Tibial nerve (tissue), 4 donors: ENCODE data around the gene NOX3. TPM values are rescaled to one million over a fixed set of nuclear protein-coding genes. Genes with fewer than 3 reads are reported as not detected.

Experiments
- DNase-seq, 2 donors: peaks; one replicate each; pipeline ENCODE4 v3.0.0-alpha.2; 2019; ENCODE audit warnings: low spot score in 2 of 2
- H3K27ac ChIP-seq, 4 donors: fragments of 200-600 bp; sonication (generic) in 3 of 4; one replicate each; pipeline ENCODE4 v1.5.1; 2017 to 2019; ENCODE audit warnings: mild to moderate bottlenecking in 1 of 4
- H3K27me3 ChIP-seq, 2 donors: fragments of 200-600 bp; sonication (generic) in 1 of 2; one replicate each; pipeline versions ENCODE4 v1.5.1 to v1.6.0; 2017 to 2019
- H3K36me3 ChIP-seq, 3 donors: fragments of 200-600 bp; sonication (generic); one replicate each; pipeline ENCODE4 v1.5.1; 2018 to 2019
- H3K4me1 ChIP-seq, 4 donors: fragments of 200-600 bp; sonication (generic) in 3 of 4; one replicate each; pipeline ENCODE4 v1.5.1; 2017 to 2019
- H3K4me3 ChIP-seq, 4 donors: fragments of 200-600 bp; sonication (generic) in 3 of 4; one replicate each; pipeline ENCODE4 v1.5.1; 2017 to 2019; ENCODE audit warnings: mild to moderate bottlenecking in 1 of 4, moderate library complexity in 1 of 4
- H3K9me3 ChIP-seq, 4 donors: fragments of 200-600 bp; sonication (generic) in 3 of 4; one replicate each; pipeline ENCODE4 v1.5.1; 2017 to 2019
- EP300 ChIP-seq, 2 donors: sonication (generic); formaldehyde crosslinking; IDR thresholded peaks; one replicate each; pipeline ENCODE4 v1.6.1; 2017; ENCODE audit warnings: antibody characterized with exemption in 2 of 2, mild to moderate bottlenecking in 1 of 2
- POLR2A ChIP-seq, 2 donors: fragments of 450-650 bp; IDR thresholded peaks; one replicate each; pipeline ENCODE4 v1.6.1; 2017; ENCODE audit warnings: antibody characterized with exemption in 2 of 2, mild to moderate bottlenecking in 2 of 2, moderate library complexity in 2 of 2
- WGBS, 2 donors: methylation state at CpG; one replicate each; pipeline ENCODE4 v1.1.5; 2018; 5-methylcytosine and 5-hydroxymethylcytosine counted together
- total RNA-seq, 4 donors: library from RNA; depleted of rRNA; stranded (reverse); fragments of >200 nt; gene quantifications; one replicate each; pipeline ENCODE4 v1.1.0, GENCODE V29; 2016
- TF ChIP-seq, protein P1 (sequence below), 5 experiments: fragments of 200-600 bp in 3 of 5; fragments of 450-650 bp in 2 of 5; sonication (generic) in 3 of 5; IDR thresholded peaks; one replicate each; pipeline ENCODE4 v1.5.1; 2016 to 2019; ENCODE audit warnings: antibody characterized with exemption in 5 of 5, mild to moderate bottlenecking in 3 of 5, moderate library complexity in 2 of 5

NOX3 gene
- total RNA-seq, 4 donors from 2014 or later = not detected

DNA sequence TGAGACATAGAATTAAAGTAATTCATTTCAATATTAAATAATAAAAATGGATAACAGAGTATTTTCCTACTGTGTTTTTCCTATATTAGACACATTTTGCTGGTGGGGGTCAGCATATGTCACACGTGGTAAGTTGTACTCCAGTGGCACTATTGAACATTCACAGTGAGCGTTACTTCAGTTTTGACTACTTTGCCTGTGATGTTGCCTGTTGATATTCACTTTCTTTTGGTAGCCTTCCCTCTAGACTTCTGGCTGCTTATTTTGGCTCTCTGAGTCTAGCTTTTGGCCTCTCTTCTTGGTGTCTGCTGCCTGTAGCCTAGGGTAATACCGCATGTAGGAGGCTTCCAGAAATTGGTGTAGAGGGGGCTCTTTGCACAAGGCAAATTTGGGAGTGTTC, 76.9 kb downstream of the NOX3 start:
- Histone ChIP-seq H3K27ac (no peak overlapping the region), H3K36me3 (no peaks in the 10 kb centered on the region), H3K27me3 (no peaks in the 10 kb centered on the region), H3K4me1 (no peaks in the 10 kb centered on the region), H3K4me3 (no peak overlapping the region), H3K9me3 (no peaks in the 10 kb centered on the region)
- no peak for DNase-seq
- 78 to 86% methylated on average over 3 of the region's 3 CpGs for WGBS, 2 donors
- TF ChIP-seq, protein P1, sequence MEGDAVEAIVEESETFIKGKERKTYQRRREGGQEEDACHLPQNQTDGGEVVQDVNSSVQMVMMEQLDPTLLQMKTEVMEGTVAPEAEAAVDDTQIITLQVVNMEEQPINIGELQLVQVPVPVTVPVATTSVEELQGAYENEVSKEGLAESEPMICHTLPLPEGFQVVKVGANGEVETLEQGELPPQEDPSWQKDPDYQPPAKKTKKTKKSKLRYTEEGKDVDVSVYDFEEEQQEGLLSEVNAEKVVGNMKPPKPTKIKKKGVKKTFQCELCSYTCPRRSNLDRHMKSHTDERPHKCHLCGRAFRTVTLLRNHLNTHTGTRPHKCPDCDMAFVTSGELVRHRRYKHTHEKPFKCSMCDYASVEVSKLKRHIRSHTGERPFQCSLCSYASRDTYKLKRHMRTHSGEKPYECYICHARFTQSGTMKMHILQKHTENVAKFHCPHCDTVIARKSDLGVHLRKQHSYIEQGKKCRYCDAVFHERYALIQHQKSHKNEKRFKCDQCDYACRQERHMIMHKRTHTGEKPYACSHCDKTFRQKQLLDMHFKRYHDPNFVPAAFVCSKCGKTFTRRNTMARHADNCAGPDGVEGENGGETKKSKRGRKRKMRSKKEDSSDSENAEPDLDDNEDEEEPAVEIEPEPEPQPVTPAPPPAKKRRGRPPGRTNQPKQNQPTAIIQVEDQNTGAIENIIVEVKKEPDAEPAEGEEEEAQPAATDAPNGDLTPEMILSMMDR (IDR thresholded peaks at IDR 0.05) = no peak
- no peak for TF ChIP-seq POLR2A (IDR thresholded peaks at IDR 0.05)
- no peak for TF ChIP-seq EP300 (IDR thresholded peaks at IDR 0.05)

DNA sequence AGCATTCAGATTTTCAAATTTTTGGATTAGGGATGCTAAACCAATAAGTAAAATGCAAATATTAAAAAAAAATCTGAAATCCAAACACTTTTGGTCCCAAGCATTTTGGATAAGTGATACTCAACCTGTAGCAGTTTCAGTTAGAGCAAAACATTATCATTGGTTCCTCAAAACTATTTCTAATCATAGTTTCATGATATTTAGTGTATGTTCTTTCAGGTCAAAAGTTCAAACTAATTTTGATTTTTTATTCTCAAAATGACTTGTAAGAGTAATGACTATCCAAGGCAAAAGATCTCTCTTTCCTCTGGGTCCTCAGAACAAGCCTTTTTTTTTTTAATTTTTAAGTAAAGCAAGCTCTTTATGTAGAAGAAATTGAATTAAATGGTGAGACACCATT, 77.4 kb downstream of the NOX3 start:
- Histone ChIP-seq H3K9me3 (no peaks in the 10 kb centered on the region), H3K4me3 (no peak overlapping the region), H3K27me3 (no peaks in the 10 kb centered on the region), H3K27ac (no peak overlapping the region), H3K4me1 (no peaks in the 10 kb centered on the region), H3K36me3 (no peaks in the 10 kb centered on the region)
- no peak for DNase-seq
- TF ChIP-seq, protein P1 (IDR thresholded peaks at IDR 0.05) = no peak
- TF ChIP-seq EP300 (IDR thresholded peaks at IDR 0.05) (no peak), POLR2A (IDR thresholded peaks at IDR 0.05) (no peak)

DNA sequence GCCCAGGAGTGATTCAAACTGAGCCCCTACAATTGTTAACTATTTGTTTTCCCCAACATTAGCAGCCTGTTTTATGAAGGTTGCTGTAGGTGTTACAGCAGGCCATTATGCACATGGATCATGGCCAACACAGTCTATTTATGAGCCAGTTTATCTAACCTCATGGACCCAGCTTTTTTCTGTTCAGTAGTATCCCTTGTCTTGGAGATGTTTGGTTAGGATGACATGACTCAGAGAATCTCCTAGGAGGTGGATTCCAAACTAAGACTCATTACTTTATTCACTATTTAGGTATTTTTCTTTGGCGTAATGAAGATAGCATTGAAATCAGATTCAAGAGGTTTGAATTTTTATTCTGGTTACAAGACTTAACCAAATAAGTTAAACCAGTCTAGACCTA, 78.6 kb downstream of the NOX3 start:
- no peaks in the 10 kb centered on the region for H3K27me3 ChIP-seq
- H3K4me1 ChIP-seq = no peaks in the 10 kb centered on the region
- H3K4me3 ChIP-seq = no peak overlapping the region
- DNase-seq = no peak
- 92% methylated on average over 1 of the region's 1 CpG for WGBS, 2 donors
- H3K36me3 ChIP-seq = no peaks in the 10 kb centered on the region
- H3K27ac ChIP-seq = no peak overlapping the region
- TF ChIP-seq EP300 (IDR thresholded peaks at IDR 0.05) (no peak), POLR2A (IDR thresholded peaks at IDR 0.05) (no peak)
- TF ChIP-seq, protein P1 (IDR thresholded peaks at IDR 0.05) = no peak
- no peaks in the 10 kb centered on the region for H3K9me3 ChIP-seq

DNA sequence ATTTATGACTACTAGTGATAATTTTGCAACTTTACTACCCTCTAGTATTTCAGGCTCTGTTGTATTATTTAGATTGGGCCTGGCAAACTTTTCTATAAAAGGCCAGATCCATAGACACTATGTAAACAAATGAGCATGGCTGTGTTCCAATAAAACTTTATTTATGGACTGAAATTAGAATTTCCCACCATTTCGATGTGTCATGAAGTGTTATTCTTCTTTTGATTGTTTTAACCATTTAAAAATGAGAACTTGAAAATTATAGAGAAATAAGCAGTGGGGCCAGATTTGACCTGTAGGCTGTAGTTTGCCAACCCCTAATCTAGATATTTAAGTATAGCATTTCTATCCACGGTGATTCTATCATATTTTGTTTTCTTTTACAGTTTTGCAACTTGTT, 79.8 kb downstream of the NOX3 start:
- Histone ChIP-seq H3K27ac (no peak overlapping the region), H3K36me3 (no peaks in the 10 kb centered on the region), H3K9me3 (no peaks in the 10 kb centered on the region), H3K4me3 (no peak overlapping the region), H3K4me1 (no peaks in the 10 kb centered on the region), H3K27me3 (no peaks in the 10 kb centered on the region)
- DNase-seq = no peak
- TF ChIP-seq, protein P1 (IDR thresholded peaks at IDR 0.05) = no peak
- TF ChIP-seq EP300 (IDR thresholded peaks at IDR 0.05) = no peak
- no peak for TF ChIP-seq POLR2A (IDR thresholded peaks at IDR 0.05)
- 77 to 81% methylated on average over 2 of the region's 2 CpGs for WGBS, 2 donors

DNA sequence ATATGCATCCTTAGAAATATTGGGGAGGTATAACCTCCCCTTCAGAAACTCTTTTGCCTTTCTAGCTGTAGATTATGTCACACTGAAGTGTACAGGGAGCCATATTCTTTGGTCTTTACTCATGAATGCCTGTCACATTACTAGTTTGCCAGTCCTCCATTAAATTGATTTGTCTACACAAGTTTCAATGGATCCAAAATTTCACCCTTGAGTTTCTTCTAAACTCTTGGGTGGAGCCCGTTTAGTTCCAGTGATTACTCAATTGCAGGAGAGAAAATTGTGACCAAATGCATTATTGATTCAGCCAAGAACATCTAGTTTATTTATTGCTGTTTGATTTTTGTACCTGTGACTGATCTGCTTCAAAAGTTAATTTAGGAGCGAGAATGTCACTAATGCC, 81.0 kb downstream of the NOX3 start:
- H3K9me3 ChIP-seq = no peaks in the 10 kb centered on the region
- H3K4me1 ChIP-seq = no peaks in the 10 kb centered on the region
- H3K27me3 ChIP-seq = no peaks in the 10 kb centered on the region
- H3K36me3 ChIP-seq = no peaks in the 10 kb centered on the region
- no peak for DNase-seq
- H3K4me3 ChIP-seq = no peak overlapping the region
- no peak overlapping the region for H3K27ac ChIP-seq
- TF ChIP-seq EP300 (IDR thresholded peaks at IDR 0.05) (no peak), POLR2A (IDR thresholded peaks at IDR 0.05) (no peak)
- TF ChIP-seq, protein P1 (IDR thresholded peaks at IDR 0.05) = no peak
- 82 to 92% methylated on average over 2 of the region's 2 CpGs for WGBS, 2 donors
